Measurements from ENCODE around the gene XYLT1.

The XYLT1 gene

GRCh38 chr16:17362183-17362582 lies 108.6 kb downstream of the XYLT1 start:
- DNase-seq, result no peak

- no peak for DNase-seq
These were observed 110.1 kb downstream of the XYLT1 start for GRCh38 chr16:17360693-17361122.

GRCh38 chr16:17359788-17360390 lies 110.9 kb downstream of the XYLT1 start:
- peak in 10 of 58 donors; percentile 10 to 53 (median 24) for DNase-seq

DNA sequence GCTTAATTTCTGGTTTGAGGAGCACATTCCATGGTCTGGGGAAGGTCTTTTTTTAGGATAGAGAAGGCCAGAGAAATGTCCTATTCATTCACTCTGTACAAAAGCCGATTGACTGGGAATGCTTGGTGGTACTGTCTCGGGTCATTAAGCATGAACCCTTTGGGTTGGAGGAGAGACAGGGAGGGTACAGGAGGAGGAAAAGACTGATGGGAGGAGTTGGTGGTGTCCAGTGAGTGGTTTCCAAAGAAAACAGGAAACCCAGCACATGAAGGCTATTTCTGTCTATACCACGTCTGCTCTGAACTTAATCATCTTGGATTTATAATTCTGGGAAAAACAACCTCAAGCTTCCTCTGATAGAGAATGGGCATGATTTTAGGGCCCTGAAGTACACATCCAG lies 111.9 kb downstream of the XYLT1 start:
- DNase-seq, result no peak

DNA sequence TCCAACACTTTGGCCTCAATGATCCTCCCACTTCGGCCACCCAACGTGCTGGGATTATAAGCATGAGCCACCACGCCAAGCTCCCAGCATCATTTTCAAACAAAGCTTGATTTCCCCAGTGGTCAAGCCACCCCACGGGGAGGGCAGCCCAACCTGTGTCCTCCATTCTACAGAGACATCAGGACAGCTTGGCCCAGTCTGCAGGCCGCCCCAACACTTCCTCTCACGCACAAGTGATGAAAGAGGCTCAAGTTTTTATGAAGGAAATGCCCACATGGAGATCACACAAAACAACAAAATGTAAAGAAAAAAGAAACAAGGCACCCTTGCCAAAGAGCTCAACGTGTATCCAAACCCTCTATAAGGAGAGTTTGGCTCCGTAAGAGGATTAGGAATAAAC lies 112.4 kb downstream of the XYLT1 start:
- DNase-seq, result no peak

GRCh38 chr16:17357307-17358062 lies 113.3 kb downstream of the XYLT1 start:
- no peak for DNase-seq

DNA sequence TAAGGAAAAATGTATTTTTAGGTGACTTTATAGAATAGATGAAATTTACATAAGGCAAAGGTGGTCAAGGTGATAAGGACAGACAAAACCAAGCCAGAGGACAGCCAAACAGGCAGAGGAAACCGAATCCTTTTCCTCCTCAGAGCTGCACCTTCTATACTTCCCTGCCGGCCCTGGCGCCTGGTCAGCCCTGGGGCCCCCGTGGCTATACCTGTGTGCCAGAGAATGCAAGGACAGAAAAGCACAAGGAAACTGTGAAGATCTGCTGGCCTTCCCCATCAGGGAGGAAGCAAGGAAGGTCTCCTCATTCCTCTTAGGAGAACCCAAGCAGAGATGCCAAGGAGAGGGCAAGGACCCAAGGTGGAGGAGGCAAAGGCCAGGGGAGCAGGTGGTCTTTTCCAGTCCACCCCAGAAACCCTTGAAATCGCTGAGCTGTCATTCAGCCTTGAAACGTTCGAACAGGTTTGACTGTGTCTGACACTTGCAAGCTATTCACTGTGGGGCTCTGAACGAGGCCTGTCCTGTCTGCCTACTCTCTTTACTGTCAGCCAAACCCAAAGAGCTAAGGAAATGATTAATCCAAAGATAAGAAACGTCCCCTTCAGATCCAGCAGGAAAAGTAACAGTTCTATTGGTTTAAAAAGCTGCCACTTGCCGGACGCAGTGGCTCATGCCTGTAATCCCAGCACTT lies 114.4 kb downstream of the XYLT1 start:
- no peak for DNase-seq

GRCh38 chr16:17354685-17355084 lies 116.1 kb downstream of the XYLT1 start:
- DNase-seq, result no peak

- DNase-seq, result no peak
These were observed 116.6 kb downstream of the XYLT1 start for GRCh38 chr16:17354141-17354601.

- DNase-seq, result no peak
These were observed 117.2 kb downstream of the XYLT1 start for GRCh38 chr16:17353561-17353960.

- DNase-seq, result no peak
These were observed 119.2 kb downstream of the XYLT1 start for GRCh38 chr16:17351441-17352035.

- DNase-seq, result no peak
These were observed 120.6 kb downstream of the XYLT1 start for GRCh38 chr16:17350207-17350606.

DNA sequence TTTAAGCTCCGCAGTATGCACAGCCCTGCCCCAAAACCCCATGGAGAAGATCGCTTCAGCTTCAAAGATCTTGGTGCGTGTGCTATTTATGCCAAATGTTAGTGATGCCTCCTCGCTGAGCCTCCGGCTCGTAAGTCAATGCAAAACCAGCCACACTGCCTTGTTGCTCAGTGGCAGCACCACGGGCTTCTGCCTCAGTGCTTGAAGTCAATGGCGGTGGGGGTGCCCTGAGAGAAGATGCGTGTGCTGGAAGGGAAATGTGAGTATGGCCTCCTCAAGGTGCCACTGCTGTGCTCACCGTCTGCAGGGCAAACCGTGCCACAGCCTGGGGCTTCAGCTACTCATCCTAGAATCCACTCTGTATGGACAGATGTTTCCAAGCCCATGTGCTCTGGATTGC lies 121.9 kb downstream of the XYLT1 start:
- no peak for DNase-seq

DNA sequence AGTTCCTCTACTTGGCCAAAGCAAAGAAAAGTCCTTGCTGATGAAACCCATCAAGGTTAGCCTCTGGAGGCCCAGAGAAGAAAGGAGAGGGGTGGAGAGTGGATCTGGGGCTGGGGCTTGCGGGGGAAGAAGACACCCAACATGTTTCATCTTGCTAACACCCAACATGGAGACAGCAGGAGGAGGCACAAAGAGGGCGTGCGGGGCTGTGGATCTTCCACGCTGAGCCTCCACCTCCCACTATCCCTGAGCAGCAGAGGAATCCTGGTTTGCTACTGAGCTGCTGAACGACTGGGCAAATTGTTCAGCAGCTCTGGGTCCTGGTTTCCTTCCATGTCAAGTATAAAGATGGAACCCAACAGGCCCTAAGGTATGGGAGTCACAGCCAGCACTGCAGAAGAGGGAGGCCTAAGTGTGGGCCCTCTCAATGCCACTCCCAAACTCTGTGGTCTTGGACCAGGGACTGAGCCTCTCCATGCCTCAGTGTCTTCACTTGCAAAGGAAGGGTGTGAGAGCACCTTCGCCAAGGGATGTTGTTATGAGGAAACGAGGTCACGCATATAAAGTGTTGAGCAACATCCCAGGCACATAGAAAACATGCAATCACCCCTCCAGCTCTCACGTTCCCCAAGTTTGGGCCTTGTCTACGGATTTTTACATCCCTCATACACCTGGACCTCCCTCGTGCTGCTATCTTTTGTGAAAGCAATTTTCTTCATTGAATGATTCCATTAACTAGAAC lies 122.5 kb downstream of the XYLT1 start:
- DNase-seq, result no peak

DNA sequence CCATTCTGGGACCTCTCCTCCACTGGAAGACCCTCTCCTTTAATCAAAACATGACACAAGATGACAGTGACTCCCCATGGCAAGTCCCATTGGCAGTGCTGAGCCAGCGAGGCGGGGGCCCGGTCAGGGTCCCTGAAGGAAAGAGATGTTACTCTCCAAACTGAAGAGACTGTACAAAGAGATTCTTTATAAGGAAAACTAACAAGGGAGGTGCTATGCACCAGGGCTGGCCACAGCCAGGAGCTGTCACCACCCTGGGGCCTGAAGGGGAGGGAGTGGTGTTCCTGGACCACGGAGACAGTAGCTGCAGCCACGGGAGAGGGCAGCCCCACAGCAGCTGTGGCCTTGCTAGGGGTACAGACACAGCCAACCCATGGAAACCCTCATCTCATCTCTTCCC lies 123.1 kb downstream of the XYLT1 start:
- no peak for DNase-seq

- DNase-seq, result no peak
These were observed 123.9 kb downstream of the XYLT1 start for GRCh38 chr16:17346621-17347569.

- DNase-seq, result no peak
These were observed 125.7 kb downstream of the XYLT1 start for GRCh38 chr16:17345043-17345442.

GRCh38 chr16:17343728-17344127 lies 127.0 kb downstream of the XYLT1 start:
- DNase-seq, result no peak

GRCh38 chr16:17343028-17343427 lies 127.7 kb downstream of the XYLT1 start:
- peak in 5 of 58 donors; percentile 7 to 48 (median 17) for DNase-seq

DNA sequence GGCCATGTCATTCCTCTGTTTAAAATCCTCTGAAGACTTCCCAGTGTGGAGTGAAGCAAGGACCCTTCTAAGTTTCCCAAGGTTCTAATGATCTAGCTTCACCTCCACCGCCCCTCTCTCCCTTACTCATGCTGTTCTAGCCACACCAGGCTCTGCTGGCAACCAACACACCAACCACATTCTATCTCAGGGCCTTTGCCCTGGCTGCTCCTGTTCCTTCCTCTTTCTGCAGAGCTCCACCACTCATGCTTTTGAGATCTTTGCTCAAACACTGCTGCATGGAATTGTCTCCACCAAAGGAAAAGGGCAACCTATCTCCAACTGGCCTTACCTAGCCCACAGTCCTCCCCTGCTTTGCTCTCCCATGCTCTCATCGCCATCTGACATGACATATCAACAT lies 128.7 kb downstream of the XYLT1 start:
- peak in 1 of 58 donors; percentile 21 for DNase-seq

All from anterior cingulate cortex (tissue), 58 donors.